ENCODE measurements around the gene ATF5.

DNA sequence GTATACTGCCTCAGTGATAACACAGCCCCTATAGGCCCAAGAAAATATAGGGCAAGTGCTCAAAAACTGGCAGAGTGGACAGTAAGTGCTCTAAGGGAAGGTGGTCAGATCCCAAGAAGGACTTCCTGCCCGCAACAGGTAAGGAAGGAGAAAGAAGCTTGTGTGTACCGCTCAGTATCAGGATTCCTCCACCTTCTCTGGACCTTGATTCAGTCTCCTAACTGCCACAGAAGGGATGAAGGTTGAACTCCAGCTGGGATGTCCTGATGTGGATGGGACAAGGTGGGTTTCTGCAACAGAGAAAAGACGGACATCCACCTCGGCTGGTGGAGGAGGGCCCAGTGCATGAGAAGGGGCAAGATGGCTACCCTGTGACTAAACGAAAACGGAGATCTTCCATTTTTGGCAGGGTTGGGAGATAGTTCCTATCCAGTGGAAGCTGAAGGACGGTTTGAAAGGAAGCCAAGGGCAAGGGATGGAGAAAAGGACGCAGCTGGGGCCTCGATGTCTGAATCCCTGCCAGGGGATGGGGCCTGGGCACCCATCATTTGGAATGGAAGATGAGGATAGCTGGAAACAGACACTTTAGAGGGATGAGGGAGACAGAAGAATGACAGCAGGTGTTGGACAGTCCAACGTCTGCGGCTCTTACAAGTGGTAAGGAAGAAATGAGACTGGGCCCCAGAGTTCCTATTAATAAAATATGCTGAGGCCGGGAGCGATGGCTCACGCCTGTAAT lies 1.3 kb upstream of the ATF5 start:
- TF ChIP-seq, protein P1, sequence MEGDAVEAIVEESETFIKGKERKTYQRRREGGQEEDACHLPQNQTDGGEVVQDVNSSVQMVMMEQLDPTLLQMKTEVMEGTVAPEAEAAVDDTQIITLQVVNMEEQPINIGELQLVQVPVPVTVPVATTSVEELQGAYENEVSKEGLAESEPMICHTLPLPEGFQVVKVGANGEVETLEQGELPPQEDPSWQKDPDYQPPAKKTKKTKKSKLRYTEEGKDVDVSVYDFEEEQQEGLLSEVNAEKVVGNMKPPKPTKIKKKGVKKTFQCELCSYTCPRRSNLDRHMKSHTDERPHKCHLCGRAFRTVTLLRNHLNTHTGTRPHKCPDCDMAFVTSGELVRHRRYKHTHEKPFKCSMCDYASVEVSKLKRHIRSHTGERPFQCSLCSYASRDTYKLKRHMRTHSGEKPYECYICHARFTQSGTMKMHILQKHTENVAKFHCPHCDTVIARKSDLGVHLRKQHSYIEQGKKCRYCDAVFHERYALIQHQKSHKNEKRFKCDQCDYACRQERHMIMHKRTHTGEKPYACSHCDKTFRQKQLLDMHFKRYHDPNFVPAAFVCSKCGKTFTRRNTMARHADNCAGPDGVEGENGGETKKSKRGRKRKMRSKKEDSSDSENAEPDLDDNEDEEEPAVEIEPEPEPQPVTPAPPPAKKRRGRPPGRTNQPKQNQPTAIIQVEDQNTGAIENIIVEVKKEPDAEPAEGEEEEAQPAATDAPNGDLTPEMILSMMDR (IDR thresholded peaks at IDR 0.05; ENCODE audit: low read depth, low read length): no peak
- TF ChIP-seq EZH2phosphoT487 (IDR thresholded peaks at IDR 0.05; ENCODE audit: low read depth): no peak

All from OCI-LY3 (cell line).